MM.1S (cell line): ENCODE measurements around the gene CLEC6A.

Experiments
- EZH2 ChIP-seq: fragments of 300-600 bp; sonication (generic); optimal IDR thresholded peaks from 2 replicates; pipeline ENCODE3; 2017; ENCODE audit warnings: low read depth, mild to moderate bottlenecking, antibody characterized with exemption, low read length, mixed read lengths
- TF ChIP-seq, protein P1 (sequence below): fragments of 300-600 bp; sonication (generic); IDR thresholded peaks from 2 replicates; pipeline ENCODE4 v1.5.1; 2016; ENCODE audit warnings: antibody characterized with exemption, low read length, mixed read lengths

DNA sequence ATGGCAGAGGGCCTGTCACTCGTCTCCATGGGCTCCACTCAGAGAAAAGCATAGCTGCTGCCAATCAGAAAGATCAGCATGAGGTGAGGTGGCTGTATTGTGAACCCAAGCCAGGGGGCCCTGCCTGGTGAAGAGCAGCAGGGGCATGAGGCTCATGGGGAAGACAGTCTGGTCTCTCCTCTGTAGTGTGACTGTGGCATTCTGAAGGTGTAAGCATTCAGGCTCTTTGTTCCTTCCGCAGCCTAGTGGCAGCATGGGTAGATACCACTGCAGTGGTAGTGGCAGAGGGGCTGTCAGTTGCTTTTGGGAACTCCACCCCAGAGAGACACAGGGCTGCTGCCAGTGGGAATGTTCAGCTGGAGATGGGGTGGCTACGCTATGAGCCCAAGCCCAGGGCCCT lies 52.5 kb downstream of the CLEC6A start:
- TF ChIP-seq, protein P1, sequence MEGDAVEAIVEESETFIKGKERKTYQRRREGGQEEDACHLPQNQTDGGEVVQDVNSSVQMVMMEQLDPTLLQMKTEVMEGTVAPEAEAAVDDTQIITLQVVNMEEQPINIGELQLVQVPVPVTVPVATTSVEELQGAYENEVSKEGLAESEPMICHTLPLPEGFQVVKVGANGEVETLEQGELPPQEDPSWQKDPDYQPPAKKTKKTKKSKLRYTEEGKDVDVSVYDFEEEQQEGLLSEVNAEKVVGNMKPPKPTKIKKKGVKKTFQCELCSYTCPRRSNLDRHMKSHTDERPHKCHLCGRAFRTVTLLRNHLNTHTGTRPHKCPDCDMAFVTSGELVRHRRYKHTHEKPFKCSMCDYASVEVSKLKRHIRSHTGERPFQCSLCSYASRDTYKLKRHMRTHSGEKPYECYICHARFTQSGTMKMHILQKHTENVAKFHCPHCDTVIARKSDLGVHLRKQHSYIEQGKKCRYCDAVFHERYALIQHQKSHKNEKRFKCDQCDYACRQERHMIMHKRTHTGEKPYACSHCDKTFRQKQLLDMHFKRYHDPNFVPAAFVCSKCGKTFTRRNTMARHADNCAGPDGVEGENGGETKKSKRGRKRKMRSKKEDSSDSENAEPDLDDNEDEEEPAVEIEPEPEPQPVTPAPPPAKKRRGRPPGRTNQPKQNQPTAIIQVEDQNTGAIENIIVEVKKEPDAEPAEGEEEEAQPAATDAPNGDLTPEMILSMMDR = no peak
- no peak for TF ChIP-seq EZH2
